Pancreas (tissue), 10 donors: Measurements from ENCODE around the gene NRCAM. TPM values are rescaled to one million over a fixed set of nuclear protein-coding genes. Genes with fewer than 3 reads are reported as not detected.

ENCODE experiments used
- ATAC-seq, 4 donors: fragments of 200-7000 bp; cut with Tn5 transposase; one replicate each; pipeline versions ENCODE4 v1.8.0 to v1.9.1; 2020; ENCODE audit warnings: mild to moderate bottlenecking in 4 of 4, moderate library complexity in 4 of 4
- DNase-seq, 6 donors: peaks; one replicate each; pipeline ENCODE4 v3.0.0-alpha.2; 2020
- FAIRE-seq: peaks from 2 replicates; lab custom pipeline; 2012; peaks lifted over from hg19 to GRCh38; lab: Jason Lieb, UNC
- H3K27ac ChIP-seq, 4 donors: fragments of 200-600 bp; sonication (generic); 1 replicate in 3 of 4; 2 replicates in 1 of 4; pipeline versions ENCODE4 v1.5.0 to v1.8.0; 2020
- H3K27me3 ChIP-seq, 4 donors: fragments of 200-600 bp; one replicate each; pipeline ENCODE4 v1.8.0; 2021
- H3K36me3 ChIP-seq, 3 donors: fragments of 200-600 bp; sonication (generic) in 1 of 3; one replicate each; pipeline versions ENCODE4 v1.5.0 to v1.8.0; 2020 to 2021
- H3K4me1 ChIP-seq, 3 donors: fragments of 200-600 bp; one replicate each; pipeline ENCODE4 v1.8.0; 2021
- H3K4me3 ChIP-seq, 4 donors: fragments of 200-600 bp; sonication (generic) in 2 of 4; one replicate each; pipeline versions ENCODE4 v1.5.0 to v1.8.0; 2020 to 2021
- H3K9me3 ChIP-seq, 4 donors: fragments of 200-600 bp; one replicate each; pipeline ENCODE4 v1.8.0; 2021
- WGBS, 2 donors: extraction: QIAGEN DNeasy Blood & Tissue Kit; methylation state at CpG; one replicate each; pipeline ENCODE4 v1.1.7; 2013; 5-methylcytosine and 5-hydroxymethylcytosine counted together
- intact Hi-C, 3 donors: fragments of 100-400 bp; cut with DNase I; formaldehyde crosslinking; loops; one replicate each; pipeline versions ENCODE4 v1.11.1 to v1.14.2; 2022
- polyA plus RNA-seq, 2 donors: library from polyadenylated mRNA; stranded (reverse); fragments of 200-250 nt; gene quantifications; one replicate each; pipeline ENCODE4 v1.2.3, GENCODE V29; 2013
- total RNA-seq, 6 donors: library from RNA; stranded (reverse); fragmentation: NEBNext Ultra II Directional in 4 of 6; extraction: Animal tissue kit (Norgen Biotek cat#: 25700) in 4 of 6; gene quantifications; one replicate each; pipeline versions ENCODE4 v1.2.1 to v1.2.4, GENCODE V29; 2021 to 2023
- TF ChIP-seq, protein P1 (sequence below), 4 donors: fragments of 200-600 bp; sonication (generic) in 3 of 4; IDR thresholded peaks; one replicate each; pipeline versions ENCODE4 v1.5.0 to v1.8.0; 2021; ENCODE audit warnings: antibody characterized with exemption in 4 of 4
- donor health status: healthy with polysubstance abuse.
- donor health status: DM: no; HTN: no; CAD: no; lungs with moderate emphysema.
- donor health status: DM: no; HTN: no; CAD: no.
- donor health status: control.
- donor health status: control.
- donor health status: Bipolar disorder and iron deficiency.
- donor health status: DM: yes; HTN: yes; CAD: no.
- donor health status: DM: no; HTN: no; CAD: no.
- donor health status: DM: no; HTN: no; CAD: no.
- donor health status: DM: yes; HTN: yes; CAD: no.

Gene NRCAM
- total and polyA plus RNA-seq, 8 donors = 14.1 to 53.6 (median 40.4) TPM

DNA sequence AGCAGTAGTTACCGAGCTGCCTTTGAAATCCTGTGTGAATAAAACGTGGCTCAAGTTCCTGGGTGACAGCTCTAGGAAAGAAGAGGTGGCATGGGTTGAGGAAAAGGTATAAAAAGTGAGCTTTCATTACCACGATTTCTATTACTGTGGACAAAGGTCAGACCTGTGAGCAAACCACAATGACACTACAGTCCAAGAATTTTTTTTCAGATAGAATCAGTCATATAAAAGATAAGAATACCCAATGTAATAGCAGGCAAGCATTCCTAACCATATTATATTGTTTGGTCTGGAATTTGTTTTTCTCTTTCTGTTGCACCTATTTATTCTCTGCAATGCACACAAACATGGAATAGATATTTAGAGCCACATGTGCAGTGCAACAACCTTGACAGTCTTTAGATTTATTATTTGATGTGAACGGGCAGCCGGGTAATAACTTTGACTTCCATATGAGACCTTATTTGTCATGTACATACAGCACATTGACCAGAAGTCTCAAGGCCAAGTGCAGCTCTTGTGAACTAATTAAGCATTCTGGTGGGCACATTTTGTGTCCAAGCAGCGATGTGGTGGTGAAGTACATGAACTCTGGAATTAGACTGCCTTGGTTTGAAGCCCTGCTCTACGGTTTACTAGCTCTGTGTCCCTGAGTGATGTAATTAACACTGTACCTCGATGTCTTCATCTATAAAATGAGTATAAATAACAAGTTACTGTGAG is 156.8 kb downstream of the NRCAM start:
- Histone ChIP-seq H3K9me3 (no peaks in the 10 kb centered on the region), H3K36me3 (no peaks in the 10 kb centered on the region), H3K27ac (peak overlapping the region in 1 of 4 donors; percentile 42), H3K27me3 (no peaks in the 10 kb centered on the region), H3K4me3 (no peak overlapping the region), H3K4me1 (peaks cover 0 to 6% (median 0%) of the 10 kb centered on the region in 3 donors)
- DNase-seq = no peak
- intact Hi-C loops = no loop called here
- ATAC-seq = peak; percentile 38 to 84 (median 80)
- TF ChIP-seq, protein P1, sequence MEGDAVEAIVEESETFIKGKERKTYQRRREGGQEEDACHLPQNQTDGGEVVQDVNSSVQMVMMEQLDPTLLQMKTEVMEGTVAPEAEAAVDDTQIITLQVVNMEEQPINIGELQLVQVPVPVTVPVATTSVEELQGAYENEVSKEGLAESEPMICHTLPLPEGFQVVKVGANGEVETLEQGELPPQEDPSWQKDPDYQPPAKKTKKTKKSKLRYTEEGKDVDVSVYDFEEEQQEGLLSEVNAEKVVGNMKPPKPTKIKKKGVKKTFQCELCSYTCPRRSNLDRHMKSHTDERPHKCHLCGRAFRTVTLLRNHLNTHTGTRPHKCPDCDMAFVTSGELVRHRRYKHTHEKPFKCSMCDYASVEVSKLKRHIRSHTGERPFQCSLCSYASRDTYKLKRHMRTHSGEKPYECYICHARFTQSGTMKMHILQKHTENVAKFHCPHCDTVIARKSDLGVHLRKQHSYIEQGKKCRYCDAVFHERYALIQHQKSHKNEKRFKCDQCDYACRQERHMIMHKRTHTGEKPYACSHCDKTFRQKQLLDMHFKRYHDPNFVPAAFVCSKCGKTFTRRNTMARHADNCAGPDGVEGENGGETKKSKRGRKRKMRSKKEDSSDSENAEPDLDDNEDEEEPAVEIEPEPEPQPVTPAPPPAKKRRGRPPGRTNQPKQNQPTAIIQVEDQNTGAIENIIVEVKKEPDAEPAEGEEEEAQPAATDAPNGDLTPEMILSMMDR (IDR thresholded peaks at IDR 0.05) = no peak
- FAIRE-seq = no peak
- WGBS, 2 donors = 32 to 34% methylated on average over 8 of the region's 8 CpGs

- FAIRE-seq = no peak
- Histone ChIP-seq H3K36me3 (no peaks in the 10 kb centered on the region), H3K9me3 (no peaks in the 10 kb centered on the region), H3K27ac (no peak overlapping the region), H3K4me1 (peaks cover 0 to 6% (median 0%) of the 10 kb centered on the region in 3 donors), H3K4me3 (no peak overlapping the region), H3K27me3 (no peaks in the 10 kb centered on the region)
- no peak for DNase-seq
- intact Hi-C loops = no loop called here
- no peak for ATAC-seq
- TF ChIP-seq, protein P1 (IDR thresholded peaks at IDR 0.05) = no peak
- 51 to 58% methylated on average over 3 of the region's 3 CpGs for WGBS, 2 donors
These were observed 159.3 kb downstream of the NRCAM start for GRCh38 chr7:108296911-108297310.

- peaks cover 7 to 19% (median 14%) of the 10 kb centered on the region in 3 donors for H3K4me1 ChIP-seq
These were observed 161.6 kb downstream of the NRCAM start for GRCh38 chr7:108294595-108294994.

DNA sequence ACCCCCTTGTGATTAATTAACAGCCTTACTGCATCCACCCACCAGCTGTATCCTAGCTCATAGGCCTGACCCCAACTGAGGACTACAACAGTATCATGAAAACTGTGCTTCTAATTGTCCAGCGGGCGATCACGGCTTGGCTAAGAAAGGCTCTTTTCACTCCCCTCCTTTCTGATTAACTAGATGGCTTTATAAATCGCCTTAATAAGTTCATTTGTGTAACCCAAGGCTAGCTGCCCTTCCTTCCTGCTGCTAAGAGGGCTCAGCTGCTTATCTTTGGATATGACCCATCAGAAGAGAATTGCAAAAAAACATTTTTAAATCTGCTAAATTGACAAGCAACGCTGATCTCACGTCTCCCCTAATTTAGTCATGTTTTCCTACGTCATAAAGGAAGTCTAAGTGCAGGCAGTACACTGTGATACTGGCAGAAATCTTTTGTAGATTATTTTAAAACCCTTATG is 163.1 kb downstream of the NRCAM start:
- Histone ChIP-seq H3K27ac (no peak overlapping the region), H3K9me3 (no peaks in the 10 kb centered on the region), H3K4me1 (peaks cover 7 to 17% (median 17%) of the 10 kb centered on the region in 3 donors), H3K36me3 (no peaks in the 10 kb centered on the region), H3K27me3 (no peaks in the 10 kb centered on the region), H3K4me3 (no peak overlapping the region)
- intact Hi-C loops = no loop called here
- FAIRE-seq = no peak
- TF ChIP-seq, protein P1 (IDR thresholded peaks at IDR 0.05) = no peak
- no peak for DNase-seq
- WGBS, 2 donors = 82 to 92% methylated on average over 7 of the region's 7 CpGs
- no peak for ATAC-seq

More at GRCh38 chr7:108294595-108294994, 161.6 kb downstream of the NRCAM start:
- Histone ChIP-seq H3K27me3 (no peaks in the 10 kb centered on the region), H3K4me3 (no peak overlapping the region), H3K27ac (no peak overlapping the region), H3K36me3 (no peaks in the 10 kb centered on the region), H3K9me3 (no peaks in the 10 kb centered on the region)
- 76 to 82% methylated on average over 4 of the region's 4 CpGs for WGBS, 2 donors
- FAIRE-seq (no peak), ATAC-seq (no peak), DNase-seq (no peak)
- intact Hi-C loops = no loop called here
- TF ChIP-seq, protein P1 (IDR thresholded peaks at IDR 0.05) = no peak

DNA sequence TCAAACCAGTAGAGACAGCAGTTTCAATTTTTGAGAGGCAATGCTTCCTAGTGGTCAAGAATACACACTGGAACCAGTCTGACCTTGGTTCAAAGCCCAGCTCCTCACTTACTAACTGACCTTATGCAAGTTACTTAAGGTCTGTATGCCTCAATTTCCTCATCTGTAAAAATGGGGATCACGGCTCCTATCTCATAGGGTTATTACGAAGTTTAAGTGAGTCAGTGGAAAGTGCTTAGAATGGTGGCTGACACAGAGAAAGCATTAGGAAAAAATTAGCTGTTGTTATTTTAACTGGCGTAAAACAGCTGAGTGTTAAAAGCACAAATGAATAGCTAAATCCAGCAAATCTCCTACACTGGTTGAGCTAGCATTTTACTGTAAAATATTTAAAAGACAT is 163.7 kb downstream of the NRCAM start:
- peaks cover 7 to 17% (median 17%) of the 10 kb centered on the region in 3 donors for H3K4me1 ChIP-seq
- DNase-seq = no peak

More for the DNA sequence above, 163.7 kb downstream of the NRCAM start:
- FAIRE-seq (no peak), ATAC-seq (no peak)
- 76 to 78% methylated on average over 3 of the region's 3 CpGs for WGBS, 2 donors
- Histone ChIP-seq H3K4me3 (no peak overlapping the region), H3K27ac (no peak overlapping the region), H3K36me3 (no peaks in the 10 kb centered on the region), H3K27me3 (no peaks in the 10 kb centered on the region), H3K9me3 (no peaks in the 10 kb centered on the region)
- TF ChIP-seq, protein P1 (IDR thresholded peaks at IDR 0.05) = no peak
- intact Hi-C loops = no loop called here
